T-cell (primary cell): ENCODE data around the gene SGO2. TPM values are rescaled to one million over a fixed set of nuclear protein-coding genes. Genes with fewer than 3 reads are reported as not detected.

Experiments used
- ATAC-seq, 4 experiments: fragments of 200-7000 bp in 3 of 4; fragments of 150-1000 bp in 1 of 4; cut with Tn5 transposase; replicated peaks in 1 of 4; 1 replicate in 3 of 4; 2 replicates in 1 of 4; pipeline ENCODE4 v1.10.0; 2021; ENCODE audit warnings: moderate library complexity in 3 of 4, mild to moderate bottlenecking in 2 of 4, moderate number of reproducible peaks in 1 of 4
- CTCF ChIA-PET, 2 donors: fragments of 300-600 bp; sonication (Branson Sonifier 250); formaldehyde crosslinking; loops; one replicate each; lab custom pipeline; 2022; ENCODE audit warnings: antibody characterized with exemption in 2 of 2; lab: Charles Lee
- POLR2A ChIA-PET, 2 donors: fragments of 300-600 bp; sonication (Branson Sonifier 250); formaldehyde crosslinking; loops; one replicate each; lab custom pipeline; 2022; ENCODE audit warnings: antibody characterized with exemption in 2 of 2; lab: Charles Lee
- DNase-seq, 35 experiments: peaks; one replicate each; pipeline versions ENCODE4 v3.0.0 to v3.0.0-alpha.2; 2013 to 2023
- H3K27ac ChIP-seq: one replicate; pipeline ENCODE4 v1.5.1; 2013; ENCODE audit warnings: low read length
- H3K27me3 ChIP-seq, 2 experiments: replicated peaks in 1 of 2; 1 replicate in 1 of 2; 2 replicates in 1 of 2; pipeline versions ENCODE4 v1.6.1 to v1.7.0; 2013; ENCODE audit warnings: low read length in 1 of 2, mixed read lengths in 1 of 2; ENCODE audit not compliant: control insufficient read depth in 2 of 2, insufficient read depth in 2 of 2; ENCODE audit errors: extremely low read depth in 1 of 2
- H3K36me3 ChIP-seq, 2 donors: 1 replicate in 1 of 2; 2 replicates in 1 of 2; pipeline versions ENCODE4 v1.6.1 to v1.7.0; 2013; ENCODE audit warnings: low read length in 1 of 2; ENCODE audit not compliant: control insufficient read depth in 2 of 2, insufficient read depth in 1 of 2; ENCODE audit errors: extremely low read depth in 1 of 2
- H3K4me1 ChIP-seq, 2 experiments: 1 replicate in 1 of 2; 2 replicates in 1 of 2; pipeline versions ENCODE4 v1.6.1 to v1.7.0; 2013; ENCODE audit warnings: low read length in 2 of 2, mixed read lengths in 1 of 2; ENCODE audit not compliant: insufficient read depth in 2 of 2, control insufficient read depth in 1 of 2; ENCODE audit errors: extremely low read depth in 1 of 2
- H3K4me3 ChIP-seq, 2 donors: 1 replicate in 1 of 2; 2 replicates in 1 of 2; pipeline versions ENCODE4 v1.5.1 to v1.7.0; 2013; ENCODE audit warnings: mild to moderate bottlenecking in 2 of 2, low read length in 1 of 2, moderate library complexity in 1 of 2; ENCODE audit not compliant: control insufficient read depth in 1 of 2; ENCODE audit errors: extremely low read depth in 1 of 2
- H3K9me3 ChIP-seq: 2 replicates; pipeline ENCODE4 v1.7.0; 2013
- H3K27ac Mint-ChIP-seq, 2 donors: one replicate each; pipeline ENCODE4 v1.8.0; 2020 to 2021; ENCODE audit warnings: mild to moderate bottlenecking in 2 of 2, mixed read lengths in 2 of 2
- H3K27me3 Mint-ChIP-seq, 2 donors: one replicate each; pipeline ENCODE4 v1.8.0; 2021 to 2022; ENCODE audit warnings: mixed read lengths in 2 of 2
- H3K36me3 Mint-ChIP-seq: one replicate; pipeline ENCODE4 v1.8.0; 2021; ENCODE audit warnings: mixed read lengths
- H3K4me1 Mint-ChIP-seq, 3 donors: one replicate each; pipeline ENCODE4 v1.8.0; 2020 to 2022; ENCODE audit warnings: mixed read lengths in 3 of 3, mild to moderate bottlenecking in 1 of 3
- H3K4me3 Mint-ChIP-seq, 3 donors: one replicate each; pipeline ENCODE4 v1.8.0; 2020 to 2022; ENCODE audit warnings: mild to moderate bottlenecking in 3 of 3, mixed read lengths in 3 of 3, moderate library complexity in 3 of 3
- H3K9me3 Mint-ChIP-seq, 3 donors: one replicate each; pipeline ENCODE4 v1.8.0; 2020 to 2022; ENCODE audit warnings: mixed read lengths in 3 of 3
- WGBS: methylation state at CpG from one replicate; pipeline ENCODE4 v1.1.5; 2013; ENCODE audit warnings: missing lambda C conversion rate; ENCODE audit not compliant: insufficient coverage; 5-methylcytosine and 5-hydroxymethylcytosine counted together
- total RNA-seq, 35 experiments: library from RNA in 6 of 35; stranded (reverse) in 6 of 35; fragments of 120-200 nt in 1 of 35; gene quantifications; one replicate each; pipeline versions ENCODE4 v1.2.1 to v1.2.4 and lab custom pipeline; 2013 to 2026

The SGO2 gene
- total RNA-seq, 5 donors from 2014 or later (not counting 1 experiment from before 2014, with no cell fraction given): 1.2 to 4.9 (median 2.8) TPM

GRCh38 chr2:200509235-200509611 is 16.8 kb upstream of the SGO2 start:
- peak overlapping the region; percentile 67 for H3K27ac ChIP-seq
- ChIA-PET CTCF (interaction anchor here (0.5 to 1.7 kb wide), 5 partner anchors 16 to 942 kb away, joined by 3 to 7 read pairs (median 4); partner anchors contain the start of genes SGO2 (in 1 of the 2), STRADB (in 1 of the 2) and TRAK2 (in 1 of the 2)), POLR2A (interaction anchor here in 1 of 2 donors (0.7 kb wide), 1 partner anchor 355 kb away, joined by 3 read pairs; the partner anchor contains the start of gene CLK1)
- Mint-ChIP-seq H3K27ac (peak overlapping the region; percentile 93 to 94), H3K4me3 (peak overlapping the region; percentile 89 to 92 (median 91)), H3K4me1 (peaks cover 29 to 47% (median 40%) of the 10 kb centered on the region in 3 donors), H3K27me3 (no peaks in the 10 kb centered on the region), H3K36me3 (peaks cover 16% of the 10 kb centered on the region), H3K9me3 (no peaks in the 10 kb centered on the region)
- 32% methylated on average over 5 of the region's 8 CpGs for whole genome bisulfite sequencing
- peak in 5 of 35 experiments; percentile 1 to 21 (median 3) for DNase-seq
- H3K4me1 ChIP-seq: peaks cover 6 to 20% of the 10 kb centered on the region in 2 experiments
- H3K9me3 ChIP-seq: no peaks in the 10 kb centered on the region
- H3K36me3 ChIP-seq: peaks cover 0 to 8% of the 10 kb centered on the region in 2 donors
- H3K27me3 ChIP-seq: peaks cover 0 to 2% of the 10 kb centered on the region in 2 experiments
- peak in 1 of 4 experiments; percentile 0 for ATAC-seq
- peak overlapping the region; percentile 60 to 82 for H3K4me3 ChIP-seq

- peaks cover 0 to 6% of the 10 kb centered on the region in 2 donors for H3K36me3 ChIP-seq
- peak within 1 kb of the TSS; percentile 67 for H3K27ac ChIP-seq
- H3K4me3 ChIP-seq: peak within 1 kb of the TSS; percentile 61 to 82
- CTCF ChIA-PET: interaction anchor here (0.5 to 1.7 kb wide), 6 partner anchors 15 to 941 kb away, joined by 3 to 7 read pairs (median 4); partner anchors contain the start of genes SGO2 (in 1 of the 2), STRADB (in 1 of the 2) and TRAK2 (in 1 of the 2)
- no peaks in the 10 kb centered on the region for H3K27me3 Mint-ChIP-seq
- ATAC-seq (peak; percentile 98 to 99 (median 98)), DNase-seq (peak; percentile 78 to 94 (median 87))
- no peaks in the 10 kb centered on the region for H3K9me3 Mint-ChIP-seq
- peaks cover 12 to 26% of the 10 kb centered on the region in 2 experiments for H3K4me1 ChIP-seq
- no peaks in the 10 kb centered on the region for H3K9me3 ChIP-seq
- H3K4me1 Mint-ChIP-seq: peaks cover 29 to 51% (median 38%) of the 10 kb centered on the region in 3 donors
- POLR2A ChIA-PET: interaction anchor here in 1 of 2 donors (0.7 kb wide), 1 partner anchor 355 kb away, joined by 3 read pairs; the partner anchor contains the start of gene CLK1
- under 1% methylated on average over 75 of the region's 78 CpGs for WGBS
- peaks cover 0 to 2% of the 10 kb centered on the region in 2 experiments for H3K27me3 ChIP-seq
- H3K36me3 Mint-ChIP-seq: peaks cover 14% of the 10 kb centered on the region
- H3K4me3 Mint-ChIP-seq: peak within 1 kb of the TSS; percentile 89 to 92 (median 91)
- peak within 1 kb of the TSS; percentile 93 to 94 for H3K27ac Mint-ChIP-seq
Observed at GRCh38 chr2:200509612-200510433, 16.2 kb upstream of the SGO2 start, which contains the start of gene KCTD18. KCTD18 (minus strand) TSS chr2:200510068; CDS start chr2:200507016, 3,052 bp downstream.

GRCh38 chr2:200515155-200515554 is 10.9 kb upstream of the SGO2 start:
- ChIA-PET POLR2A (interaction anchor here in 1 of 2 donors (0.6 kb wide), 1 partner anchor 17 kb away, joined by 3 read pairs; no protein-coding TSS in a partner anchor), CTCF (interaction anchor here in 1 of 2 donors (0.9 kb wide), 1 partner anchor 43 kb away, joined by 3 read pairs; no protein-coding TSS in a partner anchor)
- H3K4me3 ChIP-seq: peak overlapping the region in 1 of 2 donors; percentile 7
- Mint-ChIP-seq H3K4me1 (peaks cover 0 to 21% (median 7%) of the 10 kb centered on the region in 3 donors), H3K36me3 (peaks cover 5% of the 10 kb centered on the region), H3K9me3 (peaks cover 0 to 5% (median 0%) of the 10 kb centered on the region in 3 donors), H3K4me3 (peak overlapping the region in 1 of 3 donors; percentile 6), H3K27me3 (no peaks in the 10 kb centered on the region), H3K27ac (no peak overlapping the region)
- H3K27ac ChIP-seq: no peak overlapping the region
- ATAC-seq (peak; percentile 56 to 84 (median 64)), DNase-seq (peak in 1 of 35 experiments; percentile 27)
- H3K9me3 ChIP-seq: no peaks in the 10 kb centered on the region
- peaks cover 0 to 2% of the 10 kb centered on the region in 2 experiments for H3K27me3 ChIP-seq
- no CpG with 5 or more reads among the region's 1 CpG for WGBS
- no peaks in the 10 kb centered on the region for H3K36me3 ChIP-seq
- H3K4me1 ChIP-seq: peaks cover 13 to 17% of the 10 kb centered on the region in 2 experiments

GRCh38 chr2:200523158-200523557 is 2.8 kb upstream of the SGO2 start:
- no peaks in the 10 kb centered on the region for H3K36me3 Mint-ChIP-seq
- H3K4me3 Mint-ChIP-seq: no peak overlapping the region
- Histone ChIP-seq H3K9me3 (no peaks in the 10 kb centered on the region), H3K27ac (no peak overlapping the region), H3K36me3 (no peaks in the 10 kb centered on the region), H3K27me3 (peaks cover 0 to 2% of the 10 kb centered on the region in 2 experiments), H3K4me1 (peaks cover 6 to 10% of the 10 kb centered on the region in 2 experiments), H3K4me3 (no peak overlapping the region)
- POLR2A ChIA-PET: no interaction called here
- CTCF ChIA-PET: interaction anchor here in 1 of 2 donors (1.0 kb wide), 1 partner anchor 150 kb away, joined by 4 read pairs; no protein-coding TSS in a partner anchor
- H3K27ac Mint-ChIP-seq: no peak overlapping the region
- no peaks in the 10 kb centered on the region for H3K9me3 Mint-ChIP-seq
- H3K27me3 Mint-ChIP-seq: no peaks in the 10 kb centered on the region
- ATAC-seq (no peak), DNase-seq (no peak)
- 80% methylated on average over 2 of the region's 3 CpGs for WGBS
- H3K4me1 Mint-ChIP-seq: peaks cover 11 to 12% (median 11%) of the 10 kb centered on the region in 3 donors

- Histone ChIP-seq H3K4me1 (peaks cover 6 to 10% of the 10 kb centered on the region in 2 experiments), H3K4me3 (no peak overlapping the region), H3K9me3 (no peaks in the 10 kb centered on the region), H3K36me3 (no peaks in the 10 kb centered on the region), H3K27me3 (peaks cover 0 to 2% of the 10 kb centered on the region in 2 experiments), H3K27ac (no peak overlapping the region)
- H3K4me3 Mint-ChIP-seq: no peak overlapping the region
- DNase-seq (no peak), ATAC-seq (no peak)
- WGBS: 100% methylated on average over 1 of the region's 2 CpGs
- POLR2A ChIA-PET: no interaction called here
- H3K27ac Mint-ChIP-seq: no peak overlapping the region
- H3K4me1 Mint-ChIP-seq: peaks cover 11 to 12% (median 11%) of the 10 kb centered on the region in 3 donors
- H3K36me3 Mint-ChIP-seq: no peaks in the 10 kb centered on the region
- no peaks in the 10 kb centered on the region for H3K27me3 Mint-ChIP-seq
- CTCF ChIA-PET: interaction anchor here in 1 of 2 donors (0.6 to 1.0 kb wide), 2 partner anchors 150 to 545 kb away, joined by 4 to 5 read pairs; no protein-coding TSS in a partner anchor
- H3K9me3 Mint-ChIP-seq: no peaks in the 10 kb centered on the region
Observed at GRCh38 chr2:200523604-200524003, 2.4 kb upstream of the SGO2 start.
